Sigmoid colon (tissue), 7 donors: ENCODE data around the gene ELF4. TPM values are rescaled to one million over a fixed set of nuclear protein-coding genes. Genes with fewer than 3 reads are reported as not detected.

Experiments used
- DNase-seq: peaks from one replicate; pipeline ENCODE4 v3.0.0-alpha.2; 2019
- H3K27ac ChIP-seq, 4 donors: fragments of 200-600 bp; sonication (generic); one replicate each; pipeline ENCODE4 v1.5.1; 2016 to 2019; ENCODE audit warnings: mild to moderate bottlenecking in 1 of 4
- H3K27me3 ChIP-seq, 3 donors: fragments of 200-600 bp; sonication (generic); one replicate each; pipeline ENCODE4 v1.5.1; 2019; ENCODE audit warnings: mild to moderate bottlenecking in 1 of 3
- H3K36me3 ChIP-seq, 4 donors: fragments of 200-600 bp; sonication (generic); one replicate each; pipeline ENCODE4 v1.5.1; 2016 to 2019
- H3K4me1 ChIP-seq, 4 donors: fragments of 200-600 bp; sonication (generic); one replicate each; pipeline ENCODE4 v1.5.1; 2017 to 2019
- H3K4me3 ChIP-seq, 4 donors: fragments of 200-600 bp; sonication (generic); one replicate each; pipeline ENCODE4 v1.5.1; 2017 to 2019; ENCODE audit warnings: mild to moderate bottlenecking in 2 of 4, moderate library complexity in 1 of 4
- H3K9me3 ChIP-seq, 4 donors: fragments of 200-600 bp in 3 of 4; sonication (generic) in 3 of 4; one replicate each; pipeline versions ENCODE4 v1.5.1 to v1.6.1; 2013 to 2019
- EP300 ChIP-seq, 4 donors: sonication (generic); formaldehyde crosslinking; IDR thresholded peaks; one replicate each; pipeline ENCODE4 v1.6.1; 2017; ENCODE audit warnings: antibody characterized with exemption in 4 of 4
- POLR2A ChIP-seq, 2 donors: fragments of 450-650 bp; IDR thresholded peaks; one replicate each; pipeline ENCODE4 v1.6.1; 2016; ENCODE audit warnings: antibody characterized with exemption in 2 of 2, mild to moderate bottlenecking in 2 of 2, moderate library complexity in 2 of 2
- POLR2AphosphoS5 ChIP-seq, 4 donors: sonication (generic); formaldehyde crosslinking; IDR thresholded peaks; one replicate each; pipeline ENCODE4 v1.6.1; 2017; ENCODE audit warnings: antibody characterized with exemption in 4 of 4
- WGBS, 2 donors: extraction: QIAGEN DNeasy Blood & Tissue Kit; methylation state at CpG; one replicate each; pipeline ENCODE4 v1.1.7; 2013; 5-methylcytosine and 5-hydroxymethylcytosine counted together
- intact Hi-C: fragments of 100-400 bp; cut with DNase I; formaldehyde crosslinking; loops from one replicate; pipeline ENCODE4 v1.15.1; 2023
- polyA plus RNA-seq, 3 donors: library from polyadenylated mRNA; stranded (reverse); fragments of 200-250 nt; gene quantifications; one replicate each; pipeline ENCODE4 v1.2.3, GENCODE V29; 2013
- total RNA-seq, 4 donors: library from RNA; depleted of rRNA; stranded (reverse); fragments of >200 nt; gene quantifications; one replicate each; pipeline ENCODE4 v1.1.0, GENCODE V29; 2016
- TF ChIP-seq, protein P1 (sequence below), 4 experiments: fragments of 450-650 bp in 3 of 4; fragments of 200-600 bp in 1 of 4; IDR thresholded peaks; one replicate each; pipeline ENCODE4 v1.5.1; 2016 to 2019; ENCODE audit warnings: antibody characterized with exemption in 4 of 4, mild to moderate bottlenecking in 3 of 4, moderate library complexity in 2 of 4
- donor health status: healthy with polysubstance abuse.
- donor health status: Bipolar disorder and iron deficiency.
- donor health status: healthy.

The ELF4 gene
- total and polyA plus RNA-seq, 7 donors, result 4.6 to 25.9 (median 7.8) TPM

DNA sequence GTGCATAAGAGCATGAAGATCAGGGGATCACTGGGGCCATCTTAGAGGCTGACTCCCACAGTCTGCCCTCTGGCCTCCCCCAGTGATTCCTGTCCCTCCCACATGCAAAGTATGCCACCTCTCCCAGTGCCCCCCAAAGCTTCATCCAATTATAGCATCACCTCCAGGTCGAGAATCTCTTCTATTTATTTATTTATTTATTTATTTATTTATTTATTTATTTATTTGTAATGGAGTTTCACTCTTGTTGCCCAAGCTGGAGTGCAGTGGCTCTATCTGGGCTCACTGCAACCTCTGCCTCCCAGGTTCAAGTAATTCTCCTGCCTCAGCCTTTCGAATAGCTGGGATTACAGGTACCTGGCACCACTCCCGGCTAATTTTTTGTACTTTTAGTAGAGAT lies 77.7 kb downstream of the ELF4 start:
- Histone ChIP-seq H3K4me1 (no peaks in the 10 kb centered on the region), H3K36me3 (peaks cover 0 to 57% (median 4%) of the 10 kb centered on the region in 4 donors), H3K27me3 (no peaks in the 10 kb centered on the region), H3K27ac (no peak overlapping the region), H3K4me3 (no peak overlapping the region), H3K9me3 (no peaks in the 10 kb centered on the region)
- intact Hi-C loops, result no loop called here
- no peak for DNase-seq
- no peak for TF ChIP-seq POLR2A (IDR thresholded peaks at IDR 0.05)
- no peak for TF ChIP-seq POLR2AphosphoS5 (IDR thresholded peaks at IDR 0.05)
- no peak for TF ChIP-seq EP300 (IDR thresholded peaks at IDR 0.05)
- TF ChIP-seq, protein P1, sequence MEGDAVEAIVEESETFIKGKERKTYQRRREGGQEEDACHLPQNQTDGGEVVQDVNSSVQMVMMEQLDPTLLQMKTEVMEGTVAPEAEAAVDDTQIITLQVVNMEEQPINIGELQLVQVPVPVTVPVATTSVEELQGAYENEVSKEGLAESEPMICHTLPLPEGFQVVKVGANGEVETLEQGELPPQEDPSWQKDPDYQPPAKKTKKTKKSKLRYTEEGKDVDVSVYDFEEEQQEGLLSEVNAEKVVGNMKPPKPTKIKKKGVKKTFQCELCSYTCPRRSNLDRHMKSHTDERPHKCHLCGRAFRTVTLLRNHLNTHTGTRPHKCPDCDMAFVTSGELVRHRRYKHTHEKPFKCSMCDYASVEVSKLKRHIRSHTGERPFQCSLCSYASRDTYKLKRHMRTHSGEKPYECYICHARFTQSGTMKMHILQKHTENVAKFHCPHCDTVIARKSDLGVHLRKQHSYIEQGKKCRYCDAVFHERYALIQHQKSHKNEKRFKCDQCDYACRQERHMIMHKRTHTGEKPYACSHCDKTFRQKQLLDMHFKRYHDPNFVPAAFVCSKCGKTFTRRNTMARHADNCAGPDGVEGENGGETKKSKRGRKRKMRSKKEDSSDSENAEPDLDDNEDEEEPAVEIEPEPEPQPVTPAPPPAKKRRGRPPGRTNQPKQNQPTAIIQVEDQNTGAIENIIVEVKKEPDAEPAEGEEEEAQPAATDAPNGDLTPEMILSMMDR (IDR thresholded peaks at IDR 0.05), result no peak
- 93 to 95% methylated on average over 3 of the region's 3 CpGs for WGBS, 2 donors

DNA sequence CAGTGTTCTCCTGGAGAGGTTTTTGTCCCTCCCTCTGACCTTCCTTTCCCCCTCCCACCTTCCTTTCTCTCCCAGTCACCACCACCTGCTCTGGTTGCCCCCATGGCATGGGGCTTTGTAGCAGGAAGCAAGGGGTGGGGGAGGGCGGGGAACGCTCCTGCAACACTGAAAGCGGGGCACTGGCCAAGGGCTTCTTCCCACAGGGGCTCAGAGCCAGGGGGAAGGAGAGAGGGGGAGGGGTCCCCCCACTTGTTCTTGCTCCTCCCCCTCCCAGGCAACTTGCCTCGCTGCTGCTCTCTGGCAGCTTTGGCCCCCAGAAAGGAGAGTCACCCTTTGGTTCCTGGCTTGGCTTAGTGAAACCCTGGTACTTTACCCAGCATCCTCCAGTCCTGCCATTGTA lies 79.5 kb downstream of the ELF4 start:
- no peak overlapping the region for H3K4me3 ChIP-seq
- DNase-seq, result no peak
- intact Hi-C loops, result no loop called here
- no peaks in the 10 kb centered on the region for H3K9me3 ChIP-seq
- no peak for TF ChIP-seq POLR2AphosphoS5 (IDR thresholded peaks at IDR 0.05)
- TF ChIP-seq, protein P1 (IDR thresholded peaks at IDR 0.05), result no peak
- no peak for TF ChIP-seq EP300 (IDR thresholded peaks at IDR 0.05)
- no peak for TF ChIP-seq POLR2A (IDR thresholded peaks at IDR 0.05)
- H3K27me3 ChIP-seq, result no peaks in the 10 kb centered on the region
- WGBS, 2 donors, result 75 to 91% methylated on average over 4 of the region's 4 CpGs
- H3K4me1 ChIP-seq, result no peaks in the 10 kb centered on the region
- H3K36me3 ChIP-seq, result peaks cover 1 to 59% (median 6%) of the 10 kb centered on the region in 4 donors
- H3K27ac ChIP-seq, result no peak overlapping the region

DNA sequence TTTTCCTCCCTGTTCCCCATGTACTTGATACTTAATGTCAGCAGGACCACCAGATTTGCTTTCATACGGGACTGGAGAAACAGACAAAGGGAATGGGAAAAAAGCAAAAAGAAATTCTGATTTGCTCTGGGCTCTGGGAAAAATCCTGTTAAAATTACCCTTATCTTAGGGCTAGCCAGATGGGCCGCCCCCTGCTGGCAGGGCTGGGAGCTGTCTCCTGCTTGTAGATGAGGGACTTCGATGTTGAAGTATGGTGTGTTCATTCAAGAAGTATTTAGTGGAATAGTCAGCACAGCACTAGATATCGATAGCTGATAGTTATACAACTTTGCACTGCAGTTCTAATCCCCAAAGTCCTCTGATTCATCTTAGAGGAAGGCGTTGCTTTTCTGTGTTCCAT lies 82.1 kb downstream of the ELF4 start:
- Histone ChIP-seq H3K4me1 (peaks cover 0 to 6% (median 3%) of the 10 kb centered on the region in 4 donors), H3K4me3 (no peak overlapping the region), H3K9me3 (no peaks in the 10 kb centered on the region), H3K27me3 (no peaks in the 10 kb centered on the region), H3K27ac (no peak overlapping the region), H3K36me3 (peaks cover 3 to 55% (median 6%) of the 10 kb centered on the region in 4 donors)
- no peak for TF ChIP-seq POLR2AphosphoS5 (IDR thresholded peaks at IDR 0.05)
- no peak for TF ChIP-seq POLR2A (IDR thresholded peaks at IDR 0.05)
- TF ChIP-seq, protein P1 (IDR thresholded peaks at IDR 0.05), result peak; percentile 27 to 62 (median 39)
- intact Hi-C loops, result loop anchor here (2.0 to 5.0 kb wide), 2 partner anchors 46 to 101 kb away; partner anchors contain the start of gene BCORL1
- 32 to 60% methylated on average over 5 of the region's 5 CpGs for WGBS, 2 donors
- DNase-seq, result no peak

DNA sequence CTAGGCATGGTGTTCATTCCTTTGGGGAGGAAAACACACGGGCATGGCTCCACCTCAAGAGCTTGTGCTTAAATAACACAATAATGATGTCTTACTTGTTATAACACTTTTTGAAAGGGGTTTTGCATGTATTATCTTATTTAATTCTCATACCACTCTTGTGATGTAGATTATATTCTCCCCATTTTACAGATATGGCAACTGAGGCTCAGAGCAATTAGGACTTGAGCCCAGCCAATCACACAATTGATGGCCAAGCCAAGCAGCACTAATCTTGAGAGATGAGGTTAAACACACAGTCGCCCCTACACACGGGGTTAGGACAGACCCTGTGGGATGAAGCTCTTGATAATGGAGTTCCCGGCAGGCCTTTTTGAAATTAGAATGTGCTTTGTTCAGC lies 82.7 kb downstream of the ELF4 start:
- DNase-seq, result no peak
- TF ChIP-seq, protein P1 (IDR thresholded peaks at IDR 0.05), result no peak
- no peak for TF ChIP-seq EP300 (IDR thresholded peaks at IDR 0.05)
- TF ChIP-seq POLR2A (IDR thresholded peaks at IDR 0.05), result no peak
- TF ChIP-seq POLR2AphosphoS5 (IDR thresholded peaks at IDR 0.05), result no peak
- Histone ChIP-seq H3K4me1 (peaks cover 0 to 6% (median 3%) of the 10 kb centered on the region in 4 donors), H3K36me3 (peaks cover 3 to 59% (median 9%) of the 10 kb centered on the region in 4 donors), H3K4me3 (no peak overlapping the region), H3K27ac (no peak overlapping the region), H3K27me3 (no peaks in the 10 kb centered on the region), H3K9me3 (no peaks in the 10 kb centered on the region)
- intact Hi-C loops, result loop anchor here (5.0 kb wide), 1 partner anchor 45 kb away; the partner anchor contains the start of gene BCORL1
- WGBS, 2 donors, result 93% methylated on average over 4 of the region's 4 CpGs

DNA sequence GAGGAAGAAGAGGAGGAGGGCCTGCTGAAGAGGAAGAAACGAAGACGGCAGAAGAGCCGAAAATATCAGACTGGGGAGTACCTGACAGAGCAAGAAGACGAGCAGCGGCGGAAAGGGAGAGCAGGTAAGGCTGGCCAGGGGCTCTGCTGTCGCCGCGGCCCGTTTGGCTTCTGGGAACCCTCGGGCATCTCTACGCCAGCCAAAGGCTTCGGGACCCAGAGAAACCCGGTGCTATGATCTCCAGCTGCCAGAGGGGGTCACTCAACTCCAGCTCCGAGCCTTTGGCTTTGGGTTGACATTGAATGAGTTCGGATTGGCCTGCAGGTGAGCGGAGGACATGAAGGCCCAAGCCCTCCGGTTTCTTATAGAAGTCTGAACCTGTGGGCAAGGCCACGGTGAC lies 85.0 kb downstream of the ELF4 start:
- no peaks in the 10 kb centered on the region for H3K9me3 ChIP-seq
- WGBS, 2 donors, result 91 to 95% methylated on average over 19 of the region's 19 CpGs
- peaks cover 3 to 62% (median 10%) of the 10 kb centered on the region in 4 donors for H3K36me3 ChIP-seq
- DNase-seq, result no peak
- peaks cover 0 to 6% (median 3%) of the 10 kb centered on the region in 4 donors for H3K4me1 ChIP-seq
- H3K27ac ChIP-seq, result no peak overlapping the region
- intact Hi-C loops, result loop anchor here (5.0 kb wide), 1 partner anchor 43 kb away; the partner anchor contains the start of gene BCORL1
- H3K4me3 ChIP-seq, result no peak overlapping the region
- no peak for TF ChIP-seq POLR2A (IDR thresholded peaks at IDR 0.05)
- H3K27me3 ChIP-seq, result no peaks in the 10 kb centered on the region
